Panc1 (cell line): ENCODE data around the gene GLT1D1.

ENCODE experiments used
- POLR2AphosphoS5 ChIP-seq: IDR thresholded peaks from 2 replicates; pipeline ENCODE4 v1.6.1; 2012; ENCODE audit warnings: mild to moderate bottlenecking, low read depth, low read length, moderate library complexity
- TF ChIP-seq, protein P1 (sequence below): fragments of 450-650 bp; IDR thresholded peaks from 2 replicates; pipeline ENCODE4 v1.5.1; 2017; ENCODE audit warnings: mild to moderate bottlenecking
- TF ChIP-seq, protein P2 (sequence below), 2 experiments: IDR thresholded peaks; 2 replicates each; pipeline ENCODE4 v1.6.1; 2011 to 2012; ENCODE audit warnings: low read depth in 2 of 2, control low read depth in 1 of 2, low read length in 1 of 2, mild to moderate bottlenecking in 1 of 2, moderate library complexity in 1 of 2; ENCODE audit not compliant: insufficient read depth in 1 of 2

DNA sequence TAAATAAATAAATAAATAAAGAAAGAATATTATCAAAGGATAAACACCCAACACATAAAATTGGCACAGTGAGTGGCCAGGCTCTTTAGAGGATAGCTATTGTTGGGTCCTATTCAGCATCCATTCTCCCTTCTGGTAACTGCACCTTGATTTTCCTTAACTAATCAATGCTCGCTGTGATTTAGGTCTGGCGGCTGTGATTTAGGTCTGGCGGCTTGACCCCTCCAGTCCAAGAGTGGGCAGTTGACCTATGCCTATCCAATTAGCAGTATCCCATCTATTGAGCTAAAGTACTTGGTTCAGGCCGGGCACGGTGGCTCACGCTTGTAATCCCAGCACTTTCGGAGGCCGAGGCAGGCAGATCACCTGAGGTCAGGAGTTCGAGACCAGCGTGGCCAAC lies 19.9 kb upstream of the GLT1D1 start:
- TF ChIP-seq, protein P1, sequence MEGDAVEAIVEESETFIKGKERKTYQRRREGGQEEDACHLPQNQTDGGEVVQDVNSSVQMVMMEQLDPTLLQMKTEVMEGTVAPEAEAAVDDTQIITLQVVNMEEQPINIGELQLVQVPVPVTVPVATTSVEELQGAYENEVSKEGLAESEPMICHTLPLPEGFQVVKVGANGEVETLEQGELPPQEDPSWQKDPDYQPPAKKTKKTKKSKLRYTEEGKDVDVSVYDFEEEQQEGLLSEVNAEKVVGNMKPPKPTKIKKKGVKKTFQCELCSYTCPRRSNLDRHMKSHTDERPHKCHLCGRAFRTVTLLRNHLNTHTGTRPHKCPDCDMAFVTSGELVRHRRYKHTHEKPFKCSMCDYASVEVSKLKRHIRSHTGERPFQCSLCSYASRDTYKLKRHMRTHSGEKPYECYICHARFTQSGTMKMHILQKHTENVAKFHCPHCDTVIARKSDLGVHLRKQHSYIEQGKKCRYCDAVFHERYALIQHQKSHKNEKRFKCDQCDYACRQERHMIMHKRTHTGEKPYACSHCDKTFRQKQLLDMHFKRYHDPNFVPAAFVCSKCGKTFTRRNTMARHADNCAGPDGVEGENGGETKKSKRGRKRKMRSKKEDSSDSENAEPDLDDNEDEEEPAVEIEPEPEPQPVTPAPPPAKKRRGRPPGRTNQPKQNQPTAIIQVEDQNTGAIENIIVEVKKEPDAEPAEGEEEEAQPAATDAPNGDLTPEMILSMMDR, result no peak
- TF ChIP-seq, protein P2, sequence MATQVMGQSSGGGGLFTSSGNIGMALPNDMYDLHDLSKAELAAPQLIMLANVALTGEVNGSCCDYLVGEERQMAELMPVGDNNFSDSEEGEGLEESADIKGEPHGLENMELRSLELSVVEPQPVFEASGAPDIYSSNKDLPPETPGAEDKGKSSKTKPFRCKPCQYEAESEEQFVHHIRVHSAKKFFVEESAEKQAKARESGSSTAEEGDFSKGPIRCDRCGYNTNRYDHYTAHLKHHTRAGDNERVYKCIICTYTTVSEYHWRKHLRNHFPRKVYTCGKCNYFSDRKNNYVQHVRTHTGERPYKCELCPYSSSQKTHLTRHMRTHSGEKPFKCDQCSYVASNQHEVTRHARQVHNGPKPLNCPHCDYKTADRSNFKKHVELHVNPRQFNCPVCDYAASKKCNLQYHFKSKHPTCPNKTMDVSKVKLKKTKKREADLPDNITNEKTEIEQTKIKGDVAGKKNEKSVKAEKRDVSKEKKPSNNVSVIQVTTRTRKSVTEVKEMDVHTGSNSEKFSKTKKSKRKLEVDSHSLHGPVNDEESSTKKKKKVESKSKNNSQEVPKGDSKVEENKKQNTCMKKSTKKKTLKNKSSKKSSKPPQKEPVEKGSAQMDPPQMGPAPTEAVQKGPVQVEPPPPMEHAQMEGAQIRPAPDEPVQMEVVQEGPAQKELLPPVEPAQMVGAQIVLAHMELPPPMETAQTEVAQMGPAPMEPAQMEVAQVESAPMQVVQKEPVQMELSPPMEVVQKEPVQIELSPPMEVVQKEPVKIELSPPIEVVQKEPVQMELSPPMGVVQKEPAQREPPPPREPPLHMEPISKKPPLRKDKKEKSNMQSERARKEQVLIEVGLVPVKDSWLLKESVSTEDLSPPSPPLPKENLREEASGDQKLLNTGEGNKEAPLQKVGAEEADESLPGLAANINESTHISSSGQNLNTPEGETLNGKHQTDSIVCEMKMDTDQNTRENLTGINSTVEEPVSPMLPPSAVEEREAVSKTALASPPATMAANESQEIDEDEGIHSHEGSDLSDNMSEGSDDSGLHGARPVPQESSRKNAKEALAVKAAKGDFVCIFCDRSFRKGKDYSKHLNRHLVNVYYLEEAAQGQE (IDR thresholded peaks at IDR 0.05; ENCODE audit: insufficient read depth in 1 of 2, low read depth in 2 of 2, low read length in 1 of 2), result no peak
- no peak for TF ChIP-seq POLR2AphosphoS5
